ENCODE results near the gene VASP. TPM values are rescaled to one million over a fixed set of nuclear protein-coding genes. Genes with fewer than 3 reads are reported as not detected.

The VASP gene
- total and polyA plus RNA-seq, 5 experiments from 2014 or later: 39.9 to 72.1 (median 49.6) TPM

DNA sequence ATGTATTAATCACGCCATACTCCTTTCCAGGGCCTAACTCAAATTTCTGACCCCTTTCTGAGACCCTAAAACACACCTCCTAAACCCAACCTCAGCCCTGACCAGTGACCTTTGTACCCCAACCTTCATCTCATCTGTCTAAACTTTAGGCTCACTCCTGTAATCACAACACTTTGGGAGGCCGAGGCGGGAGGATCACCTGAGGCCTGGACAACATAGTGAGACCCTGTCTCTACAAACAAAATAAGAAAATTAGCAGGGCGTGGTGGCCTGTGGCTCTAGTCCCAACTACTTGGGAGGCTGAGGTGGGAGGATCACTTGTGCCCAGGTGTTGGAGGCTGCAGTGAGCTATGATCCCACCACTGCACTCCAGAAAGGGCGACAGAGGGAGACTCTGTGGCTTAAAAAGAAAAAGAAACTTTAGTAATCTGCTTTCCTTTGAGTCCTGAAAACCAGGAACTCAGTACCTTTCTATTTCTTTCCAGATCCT lies 15.1 kb upstream of the VASP start:
- H3K36me3 Mint-ChIP-seq: no peaks in the 10 kb centered on the region
- POLR2A ChIA-PET: no interaction called here
- peak overlapping the region in 1 of 10 donors; percentile 16 for H3K4me3 Mint-ChIP-seq
- no peaks in the 10 kb centered on the region for H3K9me3 Mint-ChIP-seq
- no peak overlapping the region for H3K27ac Mint-ChIP-seq
- H3K4me1 Mint-ChIP-seq: peaks cover 10 to 32% (median 23%) of the 10 kb centered on the region in 4 donors
- DNase-seq (no peak), ATAC-seq (no peak)
- peaks cover 7 to 27% (median 22%) of the 10 kb centered on the region in 5 donors for H3K27me3 Mint-ChIP-seq

DNA sequence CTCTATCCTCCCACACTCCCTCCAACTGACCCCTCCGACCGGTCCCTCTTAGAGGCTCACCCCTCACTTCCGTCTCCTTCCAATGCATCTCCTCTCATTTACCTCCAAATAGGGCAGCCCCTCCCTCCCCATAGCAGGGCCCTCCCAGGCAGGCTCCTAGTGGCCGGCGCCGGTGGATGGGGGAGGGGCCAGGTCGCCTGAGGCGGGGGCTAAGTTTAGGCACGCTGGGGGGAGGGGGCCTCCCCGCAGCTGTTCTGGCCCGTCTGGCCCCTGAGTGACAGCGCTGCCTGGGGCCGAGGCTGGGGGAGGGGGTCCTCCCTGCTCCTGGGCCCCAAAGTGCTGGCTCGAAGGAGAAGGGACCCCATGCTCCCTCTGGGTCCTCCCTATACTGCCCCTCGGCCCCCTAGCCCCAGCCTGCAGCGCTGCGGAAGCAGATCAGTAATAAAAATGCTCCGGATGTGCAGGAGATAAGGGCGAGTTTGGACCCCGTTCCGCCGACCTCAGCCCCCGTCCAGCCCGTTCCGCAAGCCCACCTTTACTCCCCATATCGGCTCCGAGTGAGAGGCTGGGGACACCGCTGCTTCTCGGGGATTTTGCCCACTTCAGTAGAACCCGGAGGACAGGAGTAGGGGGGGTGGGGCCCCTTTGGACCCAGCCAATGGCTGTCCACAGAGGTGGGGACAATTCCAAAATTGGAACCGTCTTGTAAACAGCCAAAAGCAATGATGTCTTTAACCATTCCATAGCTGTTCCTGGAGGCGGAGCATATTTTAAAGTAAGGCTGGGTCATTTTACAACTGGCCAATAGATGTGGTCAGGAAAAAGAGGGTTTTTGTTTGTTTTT lies 14.4 kb upstream of the VASP start:
- H3K4me3 Mint-ChIP-seq: peak overlapping the region in 3 of 10 donors; percentile 10 to 29 (median 19)
- H3K27ac Mint-ChIP-seq: no peak overlapping the region
- ATAC-seq: no peak
- DNase-seq: no peak
- POLR2A ChIA-PET: no interaction called here
- no peaks in the 10 kb centered on the region for H3K9me3 Mint-ChIP-seq
- peaks cover 12 to 38% (median 29%) of the 10 kb centered on the region in 4 donors for H3K4me1 Mint-ChIP-seq
- no peaks in the 10 kb centered on the region for H3K36me3 Mint-ChIP-seq
- peaks cover 7 to 27% (median 22%) of the 10 kb centered on the region in 5 donors for H3K27me3 Mint-ChIP-seq

DNA sequence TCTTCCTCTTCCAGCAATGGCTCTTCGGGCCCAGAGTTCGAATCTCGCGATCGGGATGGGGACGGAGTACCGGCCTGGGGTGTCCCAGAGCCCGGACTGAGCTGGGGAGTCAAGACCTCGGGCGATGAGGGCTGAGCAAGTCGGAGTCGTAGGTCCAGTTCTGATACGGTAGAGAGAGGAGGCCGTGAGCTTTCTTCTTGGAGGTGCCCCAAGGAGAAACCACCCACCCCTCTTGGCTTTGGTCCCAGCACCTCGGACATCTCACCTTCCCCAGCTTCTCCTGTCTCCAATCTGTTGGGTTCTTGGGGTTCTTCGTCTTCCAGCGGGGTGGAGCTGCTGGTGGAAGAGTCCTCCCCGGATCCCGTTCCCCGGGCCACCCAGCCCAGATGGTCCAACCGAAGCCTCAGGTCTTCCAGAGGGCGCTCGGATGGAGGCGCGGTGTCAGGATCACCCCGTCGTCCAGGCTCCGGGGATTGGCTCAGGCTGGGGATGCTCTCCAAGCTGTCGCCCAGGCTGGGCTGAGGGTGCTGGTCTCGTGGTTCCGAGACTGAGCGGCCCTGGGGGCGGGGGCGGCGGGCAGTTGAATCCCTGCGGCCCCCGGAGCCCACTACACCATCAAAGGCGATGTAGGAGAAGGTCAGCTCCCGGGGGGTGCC lies 12.9 kb upstream of the VASP start:
- Mint-ChIP-seq H3K27me3 (peaks cover 7 to 27% (median 20%) of the 10 kb centered on the region in 5 donors), H3K36me3 (no peaks in the 10 kb centered on the region), H3K4me1 (peaks cover 20 to 49% (median 38%) of the 10 kb centered on the region in 4 donors), H3K9me3 (no peaks in the 10 kb centered on the region), H3K4me3 (no peak overlapping the region), H3K27ac (peak overlapping the region in 2 of 10 donors; percentile 40 to 43)
- DNase-seq (no peak), ATAC-seq (no peak)
- POLR2A ChIA-PET: interaction anchor here (0.7 to 1.5 kb wide), 3 partner anchors 10 to 147 kb away, joined by 3 to 6 read pairs (median 3); no protein-coding TSS in a partner anchor

DNA sequence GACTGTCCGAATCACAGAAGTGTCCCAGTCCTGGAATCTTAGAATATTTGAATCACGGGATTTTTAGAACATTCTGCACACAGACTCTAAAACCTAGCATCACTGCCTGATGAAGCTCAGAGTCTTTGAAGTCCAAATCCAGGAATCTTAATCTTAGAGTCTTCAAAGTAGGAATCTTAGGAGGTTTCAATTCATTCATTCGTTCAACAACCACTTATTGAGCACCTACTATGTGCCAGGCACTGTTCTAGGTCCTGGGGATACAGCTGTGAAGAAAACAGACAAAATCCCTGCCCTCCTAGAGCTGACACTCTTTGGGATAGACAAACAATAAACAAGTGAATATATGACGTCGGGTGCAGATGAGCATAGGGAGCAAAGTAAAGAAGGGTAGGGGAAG lies 12.1 kb upstream of the VASP start:
- no peaks in the 10 kb centered on the region for H3K36me3 Mint-ChIP-seq
- no peak overlapping the region for H3K27ac Mint-ChIP-seq
- H3K9me3 Mint-ChIP-seq: no peaks in the 10 kb centered on the region
- DNase-seq (no peak), ATAC-seq (no peak)
- POLR2A ChIA-PET: interaction anchor here (1.3 to 1.5 kb wide), 3 partner anchors 9 to 146 kb away, joined by 3 to 12 read pairs (median 6); no protein-coding TSS in a partner anchor
- peaks cover 23 to 53% (median 42%) of the 10 kb centered on the region in 4 donors for H3K4me1 Mint-ChIP-seq
- peaks cover 7 to 27% (median 20%) of the 10 kb centered on the region in 5 donors for H3K27me3 Mint-ChIP-seq
- peak overlapping the region; percentile 26 to 89 (median 78) for H3K4me3 Mint-ChIP-seq

DNA sequence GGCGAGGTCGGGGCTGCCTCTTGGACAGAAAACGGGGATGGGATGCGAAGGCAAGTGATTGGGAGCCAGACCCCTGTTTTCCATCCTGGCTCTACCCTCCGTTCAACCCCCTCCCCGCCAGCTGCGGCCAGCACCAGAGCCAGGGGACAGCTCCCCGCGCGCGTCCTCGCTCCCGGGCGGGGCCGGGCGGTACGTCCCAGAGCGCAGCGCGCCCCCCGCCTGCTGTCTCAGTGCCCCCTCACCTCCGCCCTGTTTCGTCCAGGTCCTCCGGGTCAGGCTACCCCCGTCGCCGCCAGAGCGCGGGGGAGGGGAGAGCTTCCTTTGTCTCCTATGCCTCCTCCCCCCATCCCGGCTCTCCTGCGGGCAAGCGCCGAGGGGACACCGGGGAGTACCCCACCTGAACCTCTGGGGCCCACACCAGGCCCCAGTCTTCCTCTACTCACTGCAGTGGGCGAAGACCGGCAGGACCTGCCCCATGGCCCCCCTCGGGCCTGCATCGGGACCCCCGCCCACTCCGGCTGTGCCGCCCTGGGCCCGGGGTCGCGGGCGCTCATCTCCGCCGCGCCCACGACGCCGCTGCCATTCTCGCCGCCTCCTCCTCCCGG lies 10.8 kb upstream of the VASP start:
- Mint-ChIP-seq H3K9me3 (no peaks in the 10 kb centered on the region), H3K4me1 (peaks cover 30 to 63% (median 46%) of the 10 kb centered on the region in 4 donors), H3K27ac (peak overlapping the region in 2 of 10 donors; percentile 24 to 63), H3K27me3 (peaks cover 7 to 27% (median 20%) of the 10 kb centered on the region in 5 donors), H3K36me3 (peaks cover 0 to 3% (median 0%) of the 10 kb centered on the region in 3 donors), H3K4me3 (peak overlapping the region; percentile 64 to 89 (median 78))
- POLR2A ChIA-PET: interaction anchor here (0.9 to 1.5 kb wide), 4 partner anchors 11 to 145 kb away, joined by 3 to 12 read pairs (median 6); no protein-coding TSS in a partner anchor
- ATAC-seq (peak; percentile 16 to 26), DNase-seq (peak in 7 of 10 donors; percentile 43 to 72 (median 55))

DNA sequence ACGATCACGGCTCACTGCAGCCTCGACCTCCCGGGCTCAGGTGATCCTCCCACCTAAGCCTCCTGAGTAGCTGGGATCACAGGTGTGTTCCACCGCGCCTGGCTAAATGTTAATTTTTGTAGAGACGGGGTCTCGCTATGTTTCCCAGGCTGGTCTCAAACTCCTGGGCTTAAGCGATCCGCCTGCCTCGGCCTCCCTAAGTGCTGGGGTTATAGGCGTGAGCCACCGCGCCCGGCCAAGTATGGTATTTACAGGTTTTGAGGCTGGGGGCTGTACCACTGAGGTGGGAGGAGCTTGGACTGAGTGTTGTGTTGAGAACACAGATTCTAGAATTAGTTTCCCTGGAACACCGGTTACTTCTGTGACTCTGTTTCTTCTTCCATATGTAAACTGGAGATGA lies 9.5 kb upstream of the VASP start:
- peaks cover 7 to 25% (median 13%) of the 10 kb centered on the region in 5 donors for H3K27me3 Mint-ChIP-seq
- peak overlapping the region; percentile 78 to 89 (median 84) for H3K4me3 Mint-ChIP-seq
- POLR2A ChIA-PET: interaction anchor here (0.7 to 1.3 kb wide), 4 partner anchors 8 to 29 kb away, joined by 3 to 5 read pairs (median 4); no protein-coding TSS in a partner anchor
- peaks cover 0 to 8% (median 0%) of the 10 kb centered on the region in 3 donors for H3K36me3 Mint-ChIP-seq
- no peak for ATAC-seq
- H3K27ac Mint-ChIP-seq: peak overlapping the region; percentile 31 to 95 (median 82)
- H3K9me3 Mint-ChIP-seq: no peaks in the 10 kb centered on the region
- no peak for DNase-seq
- H3K4me1 Mint-ChIP-seq: peaks cover 30 to 63% (median 50%) of the 10 kb centered on the region in 4 donors

DNA sequence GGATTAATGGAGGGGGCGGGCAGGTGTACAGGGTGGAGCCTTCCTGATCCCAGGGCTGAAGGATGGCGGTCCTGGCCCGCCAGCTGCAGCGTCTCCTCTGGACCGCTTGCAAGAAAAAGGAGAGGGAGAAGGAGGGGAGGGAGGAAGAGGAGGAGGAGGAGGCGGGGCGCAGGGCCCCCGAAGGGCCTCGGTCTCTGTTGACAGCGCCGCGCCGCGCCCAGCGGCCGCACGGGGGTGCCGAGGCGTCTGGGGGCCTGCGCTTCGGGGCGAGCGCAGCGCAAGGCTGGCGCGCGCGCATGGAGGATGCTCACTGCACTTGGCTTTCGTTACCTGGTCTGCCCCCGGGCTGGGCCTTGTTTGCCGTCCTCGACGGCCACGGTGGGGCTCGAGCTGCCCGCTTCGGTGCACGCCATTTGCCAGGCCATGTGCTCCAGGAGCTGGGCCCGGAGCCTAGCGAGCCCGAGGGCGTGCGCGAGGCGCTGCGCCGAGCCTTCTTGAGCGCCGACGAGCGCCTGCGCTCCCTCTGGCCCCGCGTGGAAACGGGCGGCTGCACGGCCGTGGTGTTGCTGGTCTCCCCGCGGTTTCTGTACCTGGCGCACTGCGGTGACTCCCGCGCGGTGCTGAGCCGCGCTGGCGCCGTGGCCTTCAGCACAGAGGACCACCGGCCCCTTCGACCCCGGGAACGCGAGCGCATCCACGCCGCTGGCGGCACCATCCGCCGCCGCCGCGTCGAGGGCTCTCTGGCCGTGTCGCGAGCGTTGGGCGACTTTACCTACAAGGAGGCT lies 8.7 kb upstream of the VASP start, which contains the start of gene PPM1N:
Gene PPM1N (plus strand): TSS at position 33 of the 785 bp plus-strand sequence. CDS start 30 bp downstream, at position 63.
- peak; percentile 61 to 83 (median 68) for DNase-seq
- POLR2A ChIA-PET: interaction anchor here (0.7 to 1.9 kb wide), 9 partner anchors 7 to 293 kb away, joined by 3 to 13 read pairs (median 4); partner anchors contain the start of genes SNRPD2 and VASP
- Mint-ChIP-seq H3K27ac (peak within 1 kb of the TSS; percentile 63 to 95 (median 86)), H3K9me3 (no peaks in the 10 kb centered on the region), H3K36me3 (peaks cover 0 to 8% (median 0%) of the 10 kb centered on the region in 3 donors), H3K27me3 (peaks cover 6 to 17% (median 9%) of the 10 kb centered on the region in 5 donors), H3K4me1 (peaks cover 28 to 55% (median 45%) of the 10 kb centered on the region in 4 donors), H3K4me3 (peak within 1 kb of the TSS; percentile 78 to 95 (median 89))
- ATAC-seq: peak; percentile 77 to 79

DNA sequence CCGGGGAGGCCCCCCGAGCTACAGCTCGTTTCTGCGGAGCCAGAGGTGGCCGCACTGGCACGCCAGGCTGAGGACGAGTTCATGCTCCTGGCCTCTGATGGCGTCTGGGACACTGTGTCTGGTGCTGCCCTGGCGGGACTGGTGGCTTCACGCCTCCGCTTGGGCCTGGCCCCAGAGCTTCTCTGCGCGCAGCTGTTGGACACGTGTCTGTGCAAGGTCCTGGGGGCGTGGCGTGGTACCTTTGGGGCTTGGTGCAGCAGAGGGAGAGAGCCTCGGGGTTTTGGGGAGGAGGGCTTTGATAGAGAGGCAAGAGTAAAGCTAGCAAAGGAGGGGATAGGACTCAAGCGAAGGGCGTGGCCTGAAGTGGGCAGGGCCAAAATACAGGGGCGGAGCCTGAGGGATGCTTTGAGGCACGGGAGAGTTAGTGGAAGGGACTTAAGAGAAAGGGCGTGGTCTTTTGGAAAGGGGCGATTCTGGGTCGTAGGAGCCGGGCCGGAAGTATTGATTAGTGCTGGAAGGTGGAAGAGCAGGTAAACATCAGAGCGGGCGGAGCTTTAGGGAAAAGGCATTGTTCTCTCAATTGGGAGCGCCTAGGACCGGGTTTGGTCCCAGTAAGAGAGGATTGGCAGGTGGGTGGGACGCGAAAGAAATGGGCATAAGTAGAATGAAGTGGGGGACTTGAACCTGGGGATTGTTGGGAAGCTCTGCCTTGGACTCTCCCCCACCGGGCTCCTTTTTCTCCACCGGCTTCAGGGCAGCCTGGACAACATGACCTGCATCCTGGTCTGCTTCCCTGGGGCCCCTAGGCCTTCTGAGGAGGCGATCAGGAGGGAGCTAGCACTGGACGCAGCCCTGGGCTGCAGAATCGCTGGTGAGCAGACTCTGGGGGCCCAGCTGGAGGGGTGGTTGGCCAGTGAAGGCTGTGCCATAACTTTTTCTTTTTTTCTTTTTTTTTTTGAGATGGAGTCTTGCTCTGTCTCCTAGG lies 7.8 kb upstream of the VASP start:
- POLR2A ChIA-PET: interaction anchor here (0.6 to 1.9 kb wide), 11 partner anchors 8 to 293 kb away, joined by 3 to 13 read pairs (median 4); partner anchors contain the start of genes FOSB, SNRPD2 and VASP
- H3K4me3 Mint-ChIP-seq: peak overlapping the region; percentile 61 to 89 (median 79)

DNA sequence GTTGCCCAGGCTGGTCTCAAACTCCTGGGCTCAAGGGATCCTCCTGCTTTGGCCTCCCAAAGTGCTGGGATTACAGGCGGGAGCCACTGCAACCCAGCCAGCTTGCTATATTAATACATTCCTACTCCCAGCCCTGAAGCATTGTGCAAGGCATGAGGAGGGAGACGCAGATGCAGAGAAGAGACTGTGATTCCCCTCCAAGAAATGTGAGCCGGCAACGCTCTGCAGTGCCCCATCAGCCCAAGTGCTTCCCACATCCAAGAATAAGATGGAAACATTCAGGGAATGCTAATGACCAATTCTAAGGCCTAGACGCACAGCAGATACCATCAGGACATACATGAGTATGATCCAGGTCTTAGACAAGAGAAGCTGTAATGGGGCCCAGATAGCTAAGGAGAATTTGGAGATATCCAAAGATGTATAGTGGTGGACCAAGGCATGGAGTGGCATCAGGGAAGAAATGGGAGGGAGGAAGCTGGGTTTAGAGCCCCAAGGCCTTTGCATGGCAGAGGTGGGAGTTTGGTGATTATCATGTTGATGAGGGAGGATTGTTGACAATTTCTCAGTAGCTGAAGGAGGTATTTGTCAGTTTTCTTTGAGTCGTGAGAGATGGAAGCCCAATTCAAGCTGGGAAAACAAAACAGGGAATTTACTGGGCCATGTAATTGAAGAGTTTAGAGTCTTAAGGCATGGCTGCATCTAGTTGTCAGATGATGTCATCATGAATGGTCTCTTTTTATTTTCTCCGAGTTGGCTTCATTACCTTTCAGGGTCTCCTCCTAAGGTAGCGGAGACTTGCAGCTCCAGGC lies 6.2 kb upstream of the VASP start:
- Mint-ChIP-seq H3K36me3 (peaks cover 0 to 12% (median 0%) of the 10 kb centered on the region in 3 donors), H3K27me3 (no peaks in the 10 kb centered on the region), H3K27ac (peak overlapping the region in 2 of 10 donors; percentile 48 to 67), H3K9me3 (no peaks in the 10 kb centered on the region), H3K4me1 (peaks cover 24 to 60% (median 39%) of the 10 kb centered on the region in 4 donors), H3K4me3 (peak overlapping the region in 4 of 10 donors; percentile 21 to 61 (median 38))
- ATAC-seq (no peak), DNase-seq (no peak)
- POLR2A ChIA-PET: no interaction called here

More for the DNA sequence above, 7.8 kb upstream of the VASP start:
- no peaks in the 10 kb centered on the region for H3K9me3 Mint-ChIP-seq
- H3K27ac Mint-ChIP-seq: peak overlapping the region in 9 of 10 donors; percentile 9 to 91 (median 77)
- H3K27me3 Mint-ChIP-seq: peaks cover 5 to 11% (median 7%) of the 10 kb centered on the region in 5 donors
- peaks cover 28 to 54% (median 43%) of the 10 kb centered on the region in 4 donors for H3K4me1 Mint-ChIP-seq
- H3K36me3 Mint-ChIP-seq: peaks cover 0 to 8% (median 0%) of the 10 kb centered on the region in 3 donors
- peak; percentile 23 to 26 for ATAC-seq
- DNase-seq: peak in 9 of 10 donors; percentile 44 to 77 (median 61)

DNA sequence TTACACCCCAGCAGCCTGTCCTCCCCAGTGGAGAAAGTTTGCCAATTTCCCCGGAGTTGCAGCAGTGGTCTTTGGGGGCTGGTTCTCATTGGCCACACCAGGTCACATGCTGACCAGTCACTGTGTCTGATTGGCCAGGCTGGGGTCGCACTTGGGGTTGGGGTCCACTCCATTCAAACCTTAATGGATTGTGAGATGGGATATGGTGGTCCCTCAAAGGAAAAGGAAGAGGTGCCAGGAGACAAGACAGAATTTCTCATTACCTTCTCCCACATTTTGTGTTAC lies 5.6 kb upstream of the VASP start:
- Mint-ChIP-seq H3K36me3 (peaks cover 0 to 12% (median 0%) of the 10 kb centered on the region in 3 donors), H3K4me3 (no peak overlapping the region), H3K27me3 (no peaks in the 10 kb centered on the region), H3K27ac (no peak overlapping the region), H3K4me1 (peaks cover 24 to 63% (median 39%) of the 10 kb centered on the region in 4 donors), H3K9me3 (no peaks in the 10 kb centered on the region)
- ATAC-seq (no peak), DNase-seq (no peak)
- POLR2A ChIA-PET: interaction anchor here (0.7 kb wide), 1 partner anchor 36 kb away, joined by 4 read pairs; no protein-coding TSS in a partner anchor
